ENCODE measurements around the gene ERG28.
"Not testable (repeated sequence)": the region's sequence is repeated elsewhere in the genome, so short reads cannot be mapped to it uniquely, and the experiment has no call there.

ERG28 gene

DNA sequence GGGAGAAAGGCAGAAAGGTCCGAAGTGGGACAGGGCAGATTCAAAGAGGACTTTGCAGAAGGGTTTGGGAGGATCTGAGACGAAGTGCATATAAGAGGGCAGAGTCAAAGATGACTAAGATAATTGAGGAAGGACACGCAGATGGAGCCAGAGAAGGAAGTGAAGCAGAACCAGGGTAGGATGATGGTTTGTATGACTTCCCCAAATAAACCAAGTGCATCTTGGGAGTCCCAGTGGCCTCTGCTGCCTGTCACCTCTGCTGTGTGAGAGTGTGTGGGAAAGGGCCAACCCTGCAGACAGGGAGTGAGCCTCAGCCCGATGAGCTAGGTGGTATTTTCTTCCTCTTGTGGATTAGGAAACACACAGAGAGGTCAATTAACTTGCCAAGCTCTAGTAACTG, 45.5 kb downstream of the ERG28 start:
- DNase-seq = no peak

DNA sequence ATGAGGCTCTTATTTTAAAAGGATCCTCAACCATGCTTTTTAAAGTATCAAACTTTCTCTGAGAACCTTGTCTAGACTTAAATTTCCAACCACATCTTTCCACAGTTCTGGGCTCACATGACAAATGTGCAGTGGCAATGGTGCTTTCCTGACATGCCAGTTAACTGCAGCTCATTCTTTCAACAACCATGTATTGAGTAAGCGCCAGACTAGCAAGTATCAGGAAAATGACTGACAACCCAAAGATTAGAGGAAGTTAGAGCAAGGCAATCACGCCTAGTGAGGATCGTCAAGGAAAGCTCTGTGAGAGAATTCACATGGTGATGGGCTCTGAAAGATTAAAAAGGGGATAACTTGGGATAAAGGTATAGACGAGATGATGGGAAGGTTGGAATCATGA, 46.5 kb downstream of the ERG28 start:
- no peak for DNase-seq

GRCh38 chr14:75612157-75612556, 48.5 kb downstream of the ERG28 start:
- no peak for DNase-seq

DNA sequence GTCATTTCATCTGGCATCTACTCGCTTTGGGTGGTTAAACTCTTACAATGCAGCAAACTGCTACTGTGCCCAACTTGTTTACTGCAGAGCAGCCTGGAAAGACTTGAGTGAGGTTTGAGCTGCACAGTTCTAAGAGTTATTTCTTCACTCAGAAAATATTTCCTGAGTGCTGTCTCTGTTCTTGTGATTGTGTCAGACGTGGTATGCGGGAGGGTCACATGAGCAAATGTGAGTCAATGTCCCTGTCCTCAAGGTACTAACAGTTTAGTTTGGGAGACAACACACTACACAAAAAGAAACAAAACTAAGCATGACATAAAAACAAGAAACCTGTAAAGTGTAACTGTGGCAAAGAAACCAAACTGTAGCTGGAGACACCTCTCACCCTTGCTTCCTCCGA, 49.8 kb downstream of the ERG28 start:
- DNase-seq = no peak

GRCh38 chr14:75609606-75610475, 50.8 kb downstream of the ERG28 start:
- DNase-seq = no peak

- DNase-seq = no peak
Observed at GRCh38 chr14:75609116-75609515, 51.6 kb downstream of the ERG28 start.

- DNase-seq = no peak
Observed at GRCh38 chr14:75607842-75608640, 52.6 kb downstream of the ERG28 start.

DNA sequence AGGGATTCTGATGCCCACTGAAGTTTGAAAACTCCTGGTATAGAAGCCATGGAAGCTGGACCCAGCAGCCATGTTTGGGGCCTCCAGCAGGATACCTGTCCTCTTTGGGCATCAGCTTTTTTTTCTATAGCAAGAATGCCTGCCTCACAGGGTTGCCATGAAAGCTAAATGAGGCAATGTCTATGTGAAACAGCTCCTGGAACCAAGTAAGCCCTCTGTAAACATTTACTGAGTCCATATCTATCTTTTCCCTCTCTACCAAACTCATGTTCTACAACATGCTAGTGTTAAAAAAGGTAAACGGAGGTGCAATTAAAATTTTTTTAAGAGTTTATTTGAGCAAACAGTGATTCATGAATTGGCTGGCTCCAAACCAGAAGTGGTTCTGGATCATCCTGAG, 53.6 kb downstream of the ERG28 start:
- DNase-seq = no peak

- DNase-seq = no peak
Observed at GRCh38 chr14:75605916-75606315, 54.8 kb downstream of the ERG28 start.

DNA sequence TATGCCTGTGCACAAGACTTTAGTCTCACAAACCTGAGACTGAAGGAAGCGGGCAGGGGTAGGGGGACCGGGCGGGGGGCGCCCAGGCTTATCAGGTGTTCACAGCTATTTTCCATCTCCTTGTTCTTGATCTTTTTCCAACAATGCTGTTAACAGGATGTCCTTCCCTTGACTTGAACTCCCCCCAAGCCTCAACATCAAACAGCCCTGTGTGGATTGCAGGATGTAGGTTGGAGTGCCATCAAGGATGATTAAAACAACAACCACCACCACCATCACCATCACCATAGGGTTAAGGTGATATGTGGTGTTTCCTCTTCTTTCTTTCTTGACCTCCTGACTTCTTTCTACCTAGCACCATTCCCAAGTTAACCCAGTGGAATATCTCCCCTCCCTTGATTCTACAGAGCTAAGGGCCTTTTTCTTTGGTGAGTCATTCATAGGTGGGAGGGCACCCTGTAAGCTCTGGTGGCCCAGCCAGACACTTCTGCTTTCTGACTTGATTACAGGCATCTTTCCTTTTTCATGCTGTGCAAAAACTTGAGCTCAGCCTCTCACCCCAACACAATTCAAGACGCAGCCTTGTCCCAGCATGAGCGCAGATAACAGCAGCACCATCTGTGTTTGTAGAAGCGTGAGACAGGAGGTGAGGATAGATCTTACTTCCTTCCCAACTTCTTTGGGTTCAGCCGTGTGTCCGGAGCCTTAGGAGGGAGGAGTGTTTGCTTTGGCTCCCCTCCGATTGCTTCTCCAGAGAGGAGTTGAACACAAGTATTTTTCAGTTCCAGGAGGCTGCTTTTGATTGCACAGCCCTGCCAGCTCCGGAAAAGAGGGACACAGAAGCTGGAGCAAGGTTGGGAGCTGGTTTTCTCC, 55.5 kb downstream of the ERG28 start:
- DNase-seq = peak; percentile 41

GRCh38 chr14:75602503-75602902, 58.2 kb downstream of the ERG28 start:
- no peak for DNase-seq

DNA sequence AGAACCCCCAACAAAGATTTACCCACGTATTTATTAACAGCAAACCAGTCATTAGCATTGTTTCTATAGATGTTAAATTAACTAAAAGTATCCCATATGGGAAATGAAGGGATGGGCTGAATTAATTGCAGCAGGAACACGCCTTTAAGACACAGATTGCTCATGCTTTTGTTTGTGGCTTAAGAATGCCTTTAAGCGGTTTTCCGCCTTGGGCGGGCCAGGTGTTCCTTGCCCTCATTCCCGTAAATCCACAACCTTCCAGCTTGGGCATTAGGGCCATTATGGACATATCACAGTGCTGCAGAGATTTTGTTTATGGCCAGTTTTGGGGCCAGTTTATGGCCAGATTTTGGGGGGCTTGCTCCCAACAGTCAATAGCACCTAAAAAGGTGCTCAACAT, 59.6 kb downstream of the ERG28 start:
- DNase-seq = not testable (repeated sequence)

DNA sequence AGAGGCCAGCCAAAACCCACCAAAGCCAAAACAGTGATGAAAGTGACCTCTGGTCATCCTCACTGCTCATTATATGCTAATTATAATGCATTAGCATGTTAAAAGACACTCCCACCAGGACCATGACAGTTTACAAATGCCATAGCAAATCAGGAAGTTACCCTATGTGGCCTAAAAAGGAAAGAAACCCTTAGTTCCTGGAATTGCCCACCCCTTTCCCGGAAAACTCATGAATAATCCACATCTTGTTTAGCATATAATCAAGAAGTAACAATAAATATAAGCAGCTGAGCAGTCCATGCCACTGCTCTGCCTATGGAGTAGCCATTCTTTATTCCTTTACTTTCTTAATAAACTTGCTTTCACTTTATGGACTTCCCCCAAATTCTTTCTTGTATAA, 60.6 kb downstream of the ERG28 start:
- DNase-seq = not testable (repeated sequence)
